ENCODE results near the gene CARS1.
"Not testable (repeated sequence)": the region's sequence is repeated elsewhere in the genome, so short reads cannot be mapped to it uniquely, and the experiment has no call there.

Gene CARS1

GRCh38 chr11:3089236-3090061, 32.2 kb upstream of the CARS1 start:
- no peak for DNase-seq

- DNase-seq: no peak
Measured at GRCh38 chr11:3088806-3089205, 31.6 kb upstream of the CARS1 start.

GRCh38 chr11:3087821-3088800, 30.9 kb upstream of the CARS1 start:
- DNase-seq: peak in 1 of 2 experiments; percentile 11

GRCh38 chr11:3087373-3087772, 30.1 kb upstream of the CARS1 start:
- DNase-seq: no peak

- no peak for DNase-seq
Measured at GRCh38 chr11:3086671-3087150, 29.5 kb upstream of the CARS1 start.

- no peak for DNase-seq
Measured at GRCh38 chr11:3086114-3086513, 28.9 kb upstream of the CARS1 start.

GRCh38 chr11:3085052-3085451, 27.8 kb upstream of the CARS1 start:
- no peak for DNase-seq

- no peak for DNase-seq
Measured at GRCh38 chr11:3083321-3083720, 26.1 kb upstream of the CARS1 start.

- DNase-seq: no peak
Measured at GRCh38 chr11:3081386-3081751, 24.1 kb upstream of the CARS1 start.

GRCh38 chr11:3080733-3081385, 23.6 kb upstream of the CARS1 start:
- no peak for DNase-seq

GRCh38 chr11:3080104-3080503, 22.9 kb upstream of the CARS1 start:
- no peak for DNase-seq

GRCh38 chr11:3077846-3078440, 20.7 kb upstream of the CARS1 start:
- no peak for DNase-seq

GRCh38 chr11:3077189-3077836, 20.1 kb upstream of the CARS1 start:
- DNase-seq: no peak

GRCh38 chr11:3074912-3075589, 17.8 kb upstream of the CARS1 start:
- DNase-seq: no peak

- DNase-seq: no peak
Measured at GRCh38 chr11:3073029-3073435, 15.8 kb upstream of the CARS1 start.

GRCh38 chr11:3069425-3069824, 12.2 kb upstream of the CARS1 start:
- no peak for DNase-seq

GRCh38 chr11:3066308-3066707, 9.1 kb upstream of the CARS1 start:
- DNase-seq: not testable (repeated sequence)

- not testable (repeated sequence) for DNase-seq
Measured at GRCh38 chr11:3064709-3065108, 7.5 kb upstream of the CARS1 start.

- DNase-seq: not testable (repeated sequence)
Measured at GRCh38 chr11:3063876-3064275, 6.7 kb upstream of the CARS1 start.

- DNase-seq: not testable (repeated sequence)
Measured at GRCh38 chr11:3063432-3063831, 6.2 kb upstream of the CARS1 start.

GRCh38 chr11:3060436-3061025, 3.3 kb upstream of the CARS1 start:
- no peak for DNase-seq

Data from Kasumi-1 (cell line).